DMS114 treated with DMSO at 0.1 percent for 48 hours (cell line): Measurements from ENCODE around the gene IFFO2.

ENCODE experiments used
- DNase-seq: peaks from one replicate; lab custom pipeline; 2025; ENCODE audit not compliant: unreplicated experiment; lab: John Stamatoyannopoulos, UW

The IFFO2 gene

GRCh38 chr1:18856435-18856834, 100.0 kb downstream of the IFFO2 start:
- no peak for DNase-seq

- no peak for DNase-seq
Observed at GRCh38 chr1:18855573-18855972, 100.9 kb downstream of the IFFO2 start.

- DNase-seq = no peak
Observed at GRCh38 chr1:18854331-18855025, 102.0 kb downstream of the IFFO2 start.
